Fibroblast of the aortic adventitia (primary cell): ENCODE data around the gene USP54. TPM values are rescaled to one million over a fixed set of nuclear protein-coding genes. Genes with fewer than 3 reads are reported as not detected.
A peak's percentile ranks its signal among the peaks of the same experiment; 100 is the strongest.
"Not testable (repeated sequence)": the region's sequence is repeated elsewhere in the genome, so short reads cannot be mapped to it uniquely, and the experiment has no call there.

Experiments used
- DNase-seq: peaks from one replicate; pipeline ENCODE4 v3.0.0-alpha.2; 2010; ENCODE audit warnings: low read depth
- H3K4me3 ChIP-seq: 2 replicates; pipeline ENCODE4 v1.5.1; 2011; ENCODE audit warnings: low read depth, mild to moderate bottlenecking, control low read depth, low read length, moderate library complexity
- total RNA-seq: library from RNA; depleted of rRNA; stranded (reverse); fragments of >200 nt; gene quantifications from 2 replicates; pipeline ENCODE4 v1.2.3, GENCODE V29; 2012; ENCODE audit warnings: low replicate concordance
- TF ChIP-seq, protein P1 (sequence below): IDR thresholded peaks from 2 replicates; pipeline ENCODE4 v1.5.1; 2011; ENCODE audit warnings: mild to moderate bottlenecking, low read length, control low read depth, inconsistent platforms; ENCODE audit not compliant: insufficient read depth

The USP54 gene
- total RNA-seq, 1 donor = 14.8 TPM

GRCh38 chr10:73576890-73577591 is 14.1 kb downstream of the USP54 start:
- H3K4me3 ChIP-seq = no peak overlapping the region
- peak; percentile 54 for DNase-seq
- TF ChIP-seq, protein P1, sequence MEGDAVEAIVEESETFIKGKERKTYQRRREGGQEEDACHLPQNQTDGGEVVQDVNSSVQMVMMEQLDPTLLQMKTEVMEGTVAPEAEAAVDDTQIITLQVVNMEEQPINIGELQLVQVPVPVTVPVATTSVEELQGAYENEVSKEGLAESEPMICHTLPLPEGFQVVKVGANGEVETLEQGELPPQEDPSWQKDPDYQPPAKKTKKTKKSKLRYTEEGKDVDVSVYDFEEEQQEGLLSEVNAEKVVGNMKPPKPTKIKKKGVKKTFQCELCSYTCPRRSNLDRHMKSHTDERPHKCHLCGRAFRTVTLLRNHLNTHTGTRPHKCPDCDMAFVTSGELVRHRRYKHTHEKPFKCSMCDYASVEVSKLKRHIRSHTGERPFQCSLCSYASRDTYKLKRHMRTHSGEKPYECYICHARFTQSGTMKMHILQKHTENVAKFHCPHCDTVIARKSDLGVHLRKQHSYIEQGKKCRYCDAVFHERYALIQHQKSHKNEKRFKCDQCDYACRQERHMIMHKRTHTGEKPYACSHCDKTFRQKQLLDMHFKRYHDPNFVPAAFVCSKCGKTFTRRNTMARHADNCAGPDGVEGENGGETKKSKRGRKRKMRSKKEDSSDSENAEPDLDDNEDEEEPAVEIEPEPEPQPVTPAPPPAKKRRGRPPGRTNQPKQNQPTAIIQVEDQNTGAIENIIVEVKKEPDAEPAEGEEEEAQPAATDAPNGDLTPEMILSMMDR = no peak

DNA sequence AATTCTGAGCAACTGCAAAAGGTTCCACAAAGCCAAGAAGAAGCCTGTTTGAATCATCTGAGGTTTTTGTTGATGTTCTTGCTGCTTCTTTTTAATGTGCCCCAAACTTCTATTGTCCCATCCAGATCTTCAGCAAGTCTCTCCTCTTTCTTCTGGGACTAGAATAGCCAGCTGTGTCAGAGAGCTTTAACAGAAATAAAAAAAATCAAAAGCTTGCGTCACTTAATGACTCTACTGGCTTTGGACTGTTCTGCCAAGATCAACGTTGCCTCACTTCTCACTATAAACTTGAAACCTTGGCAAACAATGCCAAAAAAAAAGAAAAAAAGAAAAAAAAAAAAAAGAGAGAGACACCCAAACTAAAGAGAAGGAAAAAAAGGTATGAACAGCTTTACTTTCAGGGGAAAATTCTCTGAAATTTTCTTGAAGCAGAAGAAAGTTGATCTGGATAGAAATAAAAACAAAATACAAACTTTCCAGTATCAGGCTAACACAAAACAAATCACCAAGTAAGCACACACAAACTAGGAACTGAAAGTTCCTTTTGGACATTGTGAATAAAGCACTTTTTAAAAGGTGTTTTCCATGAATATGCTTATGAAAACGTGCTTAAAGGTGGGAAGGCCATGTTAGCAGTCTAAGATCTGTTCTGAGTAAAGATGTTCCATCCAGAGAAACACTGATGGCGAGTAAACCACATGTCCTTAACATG is 14.8 kb downstream of the USP54 start:
- peak; percentile 96 for DNase-seq
- TF ChIP-seq, protein P1 = no peak
- peak overlapping the region; percentile 4 for H3K4me3 ChIP-seq

DNA sequence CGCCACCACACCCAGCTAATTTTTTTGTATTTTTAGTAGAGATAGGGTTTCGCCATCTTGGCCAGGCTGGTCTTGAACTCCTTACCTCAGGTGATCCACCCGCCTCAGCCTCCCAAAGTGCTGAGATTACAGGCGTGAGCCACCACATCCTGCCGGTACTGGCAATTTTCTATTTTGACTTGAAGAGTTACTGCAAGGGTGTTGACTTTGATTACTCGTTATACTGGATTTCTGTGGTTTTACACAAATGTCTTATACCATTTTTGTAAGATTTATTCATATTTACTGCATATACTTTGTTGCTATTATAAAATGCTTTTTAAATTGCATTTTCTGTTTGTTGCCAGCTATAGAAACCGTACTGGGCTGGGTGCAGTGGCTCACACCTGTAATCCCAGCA is 24.1 kb downstream of the USP54 start:
- H3K4me3 ChIP-seq, DNase-seq: not testable (repeated sequence)

- no peak overlapping the region for H3K4me3 ChIP-seq
- TF ChIP-seq, protein P1 = no peak
- DNase-seq = no peak
Observed at GRCh38 chr10:73561192-73561591, 29.9 kb downstream of the USP54 start.

DNA sequence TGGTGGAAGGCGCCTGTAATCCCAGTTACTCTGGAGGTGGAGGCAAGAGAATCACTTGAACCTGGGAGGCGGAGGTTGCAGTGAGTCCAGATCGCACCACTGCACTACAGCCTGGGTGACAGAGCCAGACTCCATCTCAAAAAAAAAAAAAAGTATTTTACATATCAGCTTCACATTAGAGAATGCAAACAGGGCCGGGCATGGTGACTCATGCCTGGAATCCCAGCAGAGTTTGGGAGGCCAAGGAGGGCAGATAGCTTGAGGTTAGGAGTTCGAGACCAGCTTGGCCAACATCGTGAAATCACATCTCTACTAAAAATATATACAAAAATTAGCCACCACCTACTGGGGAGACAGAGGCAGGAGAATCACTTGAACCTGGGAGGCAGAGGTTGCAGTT is 31.6 kb downstream of the USP54 start:
- no peak overlapping the region for H3K4me3 ChIP-seq
- peak; percentile 19 for DNase-seq
- TF ChIP-seq, protein P1 = no peak

DNA sequence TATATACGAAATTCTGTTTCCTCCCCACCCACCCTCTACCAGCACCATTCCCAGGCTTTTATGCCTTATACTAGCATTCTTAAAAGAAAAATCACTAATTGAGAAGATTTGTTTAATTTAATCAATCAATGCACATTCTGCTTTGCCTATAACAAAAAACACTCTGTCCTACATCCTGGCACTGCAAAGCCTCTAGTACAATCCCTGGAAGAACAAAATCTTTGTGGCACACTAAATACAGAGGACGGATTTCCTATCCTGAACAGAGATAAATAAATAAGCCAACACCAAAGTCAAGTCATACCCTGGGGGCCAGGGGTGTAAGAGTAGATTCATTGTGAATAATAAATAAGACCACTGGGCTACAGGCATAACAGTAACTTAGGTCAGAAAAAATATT is 34.3 kb downstream of the USP54 start:
- H3K4me3 ChIP-seq = no peak overlapping the region
- TF ChIP-seq, protein P1 = no peak
- no peak for DNase-seq

GRCh38 chr10:73554721-73555120 is 36.4 kb downstream of the USP54 start:
- no peak overlapping the region for H3K4me3 ChIP-seq
- TF ChIP-seq, protein P1 = no peak
- DNase-seq = no peak
